22Rv1 (cell line): ENCODE results near the gene DMKN.

Experiments
- ZFX ChIP-seq: fragments of 450-650 bp; IDR thresholded peaks from 2 replicates; pipeline ENCODE4 v1.6.1; 2017; ENCODE audit warnings: antibody characterized with exemption, borderline replicate concordance
- TF ChIP-seq, protein P1 (sequence below): fragments of 450-650 bp; IDR thresholded peaks from 2 replicates; pipeline ENCODE4 v1.5.1; 2017; ENCODE audit warnings: mild to moderate bottlenecking

DNA sequence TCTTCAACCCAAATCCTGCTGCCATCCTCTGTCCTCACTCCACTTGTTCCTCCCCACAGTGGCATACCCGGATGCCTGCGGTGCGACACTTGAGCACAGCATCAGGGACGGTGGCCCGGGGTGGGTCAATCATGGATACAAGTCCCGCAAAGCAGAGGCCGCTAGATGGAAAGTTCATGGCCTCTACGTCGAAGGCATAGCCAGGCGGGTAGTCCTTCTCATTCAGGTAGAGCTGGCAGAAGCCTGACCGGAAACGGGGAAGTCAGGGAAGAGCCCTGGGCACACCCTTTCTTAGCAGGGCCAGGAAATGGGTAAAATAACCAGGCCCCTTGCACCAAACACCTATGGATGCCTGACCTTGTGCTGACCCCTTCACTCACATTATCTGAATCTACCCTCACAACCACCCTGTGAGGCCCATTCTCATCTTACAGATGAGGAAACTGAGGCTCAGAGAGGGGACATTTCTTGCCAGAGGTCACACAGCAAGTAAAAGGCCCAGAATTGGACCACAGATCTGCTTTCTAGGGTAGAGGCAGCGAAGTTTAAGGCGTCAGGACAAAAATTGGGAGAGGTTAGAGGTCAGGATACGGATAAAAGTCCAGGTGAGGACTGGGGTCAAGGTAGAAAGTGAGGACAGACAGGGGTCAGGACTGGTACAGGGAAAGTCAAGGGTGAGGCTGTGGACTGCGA lies 43.5 kb upstream of the DMKN start:
- TF ChIP-seq, protein P1, sequence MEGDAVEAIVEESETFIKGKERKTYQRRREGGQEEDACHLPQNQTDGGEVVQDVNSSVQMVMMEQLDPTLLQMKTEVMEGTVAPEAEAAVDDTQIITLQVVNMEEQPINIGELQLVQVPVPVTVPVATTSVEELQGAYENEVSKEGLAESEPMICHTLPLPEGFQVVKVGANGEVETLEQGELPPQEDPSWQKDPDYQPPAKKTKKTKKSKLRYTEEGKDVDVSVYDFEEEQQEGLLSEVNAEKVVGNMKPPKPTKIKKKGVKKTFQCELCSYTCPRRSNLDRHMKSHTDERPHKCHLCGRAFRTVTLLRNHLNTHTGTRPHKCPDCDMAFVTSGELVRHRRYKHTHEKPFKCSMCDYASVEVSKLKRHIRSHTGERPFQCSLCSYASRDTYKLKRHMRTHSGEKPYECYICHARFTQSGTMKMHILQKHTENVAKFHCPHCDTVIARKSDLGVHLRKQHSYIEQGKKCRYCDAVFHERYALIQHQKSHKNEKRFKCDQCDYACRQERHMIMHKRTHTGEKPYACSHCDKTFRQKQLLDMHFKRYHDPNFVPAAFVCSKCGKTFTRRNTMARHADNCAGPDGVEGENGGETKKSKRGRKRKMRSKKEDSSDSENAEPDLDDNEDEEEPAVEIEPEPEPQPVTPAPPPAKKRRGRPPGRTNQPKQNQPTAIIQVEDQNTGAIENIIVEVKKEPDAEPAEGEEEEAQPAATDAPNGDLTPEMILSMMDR, result no peak
- no peak for TF ChIP-seq ZFX
